ENCODE results near the gene CCDC120. TPM values are rescaled to one million over a fixed set of nuclear protein-coding genes. Genes with fewer than 3 reads are reported as not detected.

CCDC120 gene
- total RNA-seq: 8.5 and 9.6 TPM in 2 replicates
- long read RNA-seq: 0 reads

GRCh38 chrX:49058794-49059193 is at the start of gene CCDC120:
Gene CCDC120, plus strand, starts transcription at chrX:49058999. Its CDS starts 3,043 bp downstream, at chrX:49062042.
- Mint-ChIP-seq H3K4me3 (ENCODE audit: unreplicated experiment) (no peak within 1 kb of the TSS), H3K27ac (ENCODE audit: unreplicated experiment) (no peak within 1 kb of the TSS), H3K27me3 (ENCODE audit: unreplicated experiment) (no peaks in the 10 kb centered on the region), H3K9me3 (ENCODE audit: unreplicated experiment) (peaks cover 3% of the 10 kb centered on the region), H3K4me1 (ENCODE audit: unreplicated experiment) (peaks cover 16% of the 10 kb centered on the region), H3K36me3 (ENCODE audit: unreplicated experiment) (no peaks in the 10 kb centered on the region)
- DNase-seq (ENCODE audit: extremely low spot score, unreplicated experiment): no peak
- TF ChIP-seq CTCF (IDR thresholded peaks at IDR 0.05): no peak

GRCh38 chrX:49019050-49019449 is 39.7 kb upstream of the CCDC120 start:
- H3K27me3 Mint-ChIP-seq (ENCODE audit: unreplicated experiment): no peaks in the 10 kb centered on the region
- H3K4me3 Mint-ChIP-seq (ENCODE audit: unreplicated experiment): no peak overlapping the region
- H3K4me1 Mint-ChIP-seq (ENCODE audit: unreplicated experiment): no peaks in the 10 kb centered on the region
- no peak for TF ChIP-seq CTCF (IDR thresholded peaks at IDR 0.05)
- no peak overlapping the region for H3K27ac Mint-ChIP-seq (ENCODE audit: unreplicated experiment)
- no peaks in the 10 kb centered on the region for H3K36me3 Mint-ChIP-seq (ENCODE audit: unreplicated experiment)
- no peak for DNase-seq (ENCODE audit: extremely low spot score, unreplicated experiment)
- no peaks in the 10 kb centered on the region for H3K9me3 Mint-ChIP-seq (ENCODE audit: unreplicated experiment)

- no peak for TF ChIP-seq CTCF (IDR thresholded peaks at IDR 0.05)
- Mint-ChIP-seq H3K27me3 (ENCODE audit: unreplicated experiment) (no peaks in the 10 kb centered on the region), H3K4me1 (ENCODE audit: unreplicated experiment) (no peaks in the 10 kb centered on the region), H3K9me3 (ENCODE audit: unreplicated experiment) (peaks cover 5% of the 10 kb centered on the region), H3K36me3 (ENCODE audit: unreplicated experiment) (peaks cover 2% of the 10 kb centered on the region), H3K27ac (ENCODE audit: unreplicated experiment) (no peak overlapping the region), H3K4me3 (ENCODE audit: unreplicated experiment) (no peak overlapping the region)
- no peak for DNase-seq (ENCODE audit: extremely low spot score, unreplicated experiment)
Measured at GRCh38 chrX:49019599-49020249, 39.1 kb upstream of the CCDC120 start.

- H3K27me3 Mint-ChIP-seq (ENCODE audit: unreplicated experiment): no peaks in the 10 kb centered on the region
- no peak for DNase-seq (ENCODE audit: extremely low spot score, unreplicated experiment)
- H3K27ac Mint-ChIP-seq (ENCODE audit: unreplicated experiment): no peak overlapping the region
- no peak overlapping the region for H3K4me3 Mint-ChIP-seq (ENCODE audit: unreplicated experiment)
- no peak for TF ChIP-seq CTCF (IDR thresholded peaks at IDR 0.05)
- peaks cover 25% of the 10 kb centered on the region for H3K36me3 Mint-ChIP-seq (ENCODE audit: unreplicated experiment)
- H3K9me3 Mint-ChIP-seq (ENCODE audit: unreplicated experiment): no peaks in the 10 kb centered on the region
- no peaks in the 10 kb centered on the region for H3K4me1 Mint-ChIP-seq (ENCODE audit: unreplicated experiment)
Measured at GRCh38 chrX:49029876-49030275, 28.9 kb upstream of the CCDC120 start.

- no peaks in the 10 kb centered on the region for H3K4me1 Mint-ChIP-seq (ENCODE audit: unreplicated experiment)
- DNase-seq (ENCODE audit: extremely low spot score, unreplicated experiment): no peak
- no peak for TF ChIP-seq CTCF (IDR thresholded peaks at IDR 0.05)
- no peak overlapping the region for H3K27ac Mint-ChIP-seq (ENCODE audit: unreplicated experiment)
- H3K36me3 Mint-ChIP-seq (ENCODE audit: unreplicated experiment): peaks cover 25% of the 10 kb centered on the region
- H3K4me3 Mint-ChIP-seq (ENCODE audit: unreplicated experiment): no peak overlapping the region
- H3K27me3 Mint-ChIP-seq (ENCODE audit: unreplicated experiment): no peaks in the 10 kb centered on the region
- H3K9me3 Mint-ChIP-seq (ENCODE audit: unreplicated experiment): no peaks in the 10 kb centered on the region
Measured at GRCh38 chrX:49030283-49030682, 28.5 kb upstream of the CCDC120 start.
